Activated T-helper 17 cell treated with anti-CD3 and anti-CD28 coated beads, Interleukin-2, amount 50 U/mL, for 72 hours (primary cell): ENCODE results near the gene PRKAR2A. TPM values are rescaled to one million over a fixed set of nuclear protein-coding genes. Genes with fewer than 3 reads are reported as not detected.

Experiments used
- ATAC-seq: fragments of 150-1000 bp; cut with Tn5 transposase; replicated peaks from 2 replicates; pipeline ENCODE4 v1.10.0; 2021; ENCODE audit warnings: mild to moderate bottlenecking, moderate library complexity
- H3K27ac Mint-ChIP-seq: one replicate; pipeline ENCODE4 v1.8.0; 2022; ENCODE audit warnings: mixed read lengths
- H3K27me3 Mint-ChIP-seq: one replicate; pipeline ENCODE4 v1.8.0; 2022; ENCODE audit warnings: mixed read lengths
- H3K36me3 Mint-ChIP-seq: one replicate; pipeline ENCODE4 v1.8.0; 2022; ENCODE audit warnings: low read depth, mild to moderate bottlenecking, mixed read lengths
- H3K4me1 Mint-ChIP-seq: one replicate; pipeline ENCODE4 v1.8.0; 2022; ENCODE audit warnings: mixed read lengths
- H3K4me3 Mint-ChIP-seq: one replicate; pipeline ENCODE4 v1.8.0; 2022; ENCODE audit warnings: mild to moderate bottlenecking, mixed read lengths
- H3K9me3 Mint-ChIP-seq: one replicate; pipeline ENCODE4 v1.8.0; 2022; ENCODE audit warnings: mixed read lengths
- total RNA-seq, 2 donors: library from RNA; stranded (reverse); gene quantifications; one replicate each; pipeline ENCODE4 v1.2.3, GENCODE V29; 2022

The PRKAR2A gene
- total RNA-seq, 2 donors from 2014 or later, result 23.1 to 44.5 TPM

DNA sequence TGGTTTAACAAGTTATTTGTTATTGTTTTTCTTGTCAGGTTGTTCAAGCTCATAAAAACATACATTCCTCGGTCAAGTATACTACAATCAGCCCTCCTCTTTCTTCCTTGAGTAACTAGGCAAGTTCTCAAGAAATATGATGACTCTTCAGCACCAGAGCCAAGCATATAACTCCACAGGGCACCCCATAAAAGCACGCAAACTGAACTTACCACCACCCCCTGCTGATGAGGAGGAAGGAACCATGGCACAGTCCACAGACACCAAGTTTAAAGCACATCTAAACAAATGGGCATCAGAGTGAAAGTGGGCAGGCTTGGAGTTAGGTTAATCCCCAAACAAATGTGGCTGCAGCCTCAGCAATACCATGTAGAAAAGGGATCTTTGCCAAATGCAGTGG, 135.9 kb downstream of the PRKAR2A start:
- no peaks in the 10 kb centered on the region for H3K27me3 Mint-ChIP-seq
- peaks cover 16% of the 10 kb centered on the region for H3K4me1 Mint-ChIP-seq
- peak overlapping the region; percentile 71 for H3K27ac Mint-ChIP-seq
- peaks cover 96% of the 10 kb centered on the region for H3K36me3 Mint-ChIP-seq
- no peak for ATAC-seq
- no peak overlapping the region for H3K4me3 Mint-ChIP-seq
- no peaks in the 10 kb centered on the region for H3K9me3 Mint-ChIP-seq

DNA sequence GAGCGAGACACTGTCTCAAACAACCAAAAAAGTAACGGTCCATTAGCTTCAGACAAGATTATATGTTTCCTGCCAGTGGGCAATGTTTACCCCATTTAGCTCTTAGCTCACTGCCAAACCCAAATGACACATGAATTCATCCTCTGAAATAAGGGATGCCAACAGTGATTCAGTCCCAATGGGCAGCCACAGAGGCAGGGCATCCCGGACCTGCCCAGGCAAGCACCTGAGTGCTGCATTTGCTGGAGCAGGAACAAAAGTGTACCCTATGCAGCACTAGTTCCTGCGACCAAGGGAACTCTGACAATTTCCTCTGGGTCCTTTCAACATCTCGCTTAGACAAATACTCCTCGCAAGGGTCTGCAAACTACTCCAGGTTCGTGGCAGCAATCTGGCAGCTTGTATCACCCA, 138.6 kb downstream of the PRKAR2A start:
- H3K9me3 Mint-ChIP-seq, result no peaks in the 10 kb centered on the region
- H3K27ac Mint-ChIP-seq, result peak overlapping the region; percentile 86
- H3K36me3 Mint-ChIP-seq, result peaks cover 91% of the 10 kb centered on the region

GRCh38 chr3:48708481-48708889, 139.2 kb downstream of the PRKAR2A start:
- peak; percentile 87 for ATAC-seq
- Mint-ChIP-seq H3K36me3 (peaks cover 89% of the 10 kb centered on the region), H3K27me3 (no peaks in the 10 kb centered on the region), H3K27ac (peak overlapping the region; percentile 86), H3K4me1 (peaks cover 10% of the 10 kb centered on the region), H3K9me3 (no peaks in the 10 kb centered on the region), H3K4me3 (peak overlapping the region; percentile 38)

More for the DNA sequence above, 138.6 kb downstream of the PRKAR2A start:
- Mint-ChIP-seq H3K4me1 (peaks cover 10% of the 10 kb centered on the region), H3K4me3 (peak overlapping the region; percentile 38), H3K27me3 (no peaks in the 10 kb centered on the region)
- peak; percentile 40 for ATAC-seq

DNA sequence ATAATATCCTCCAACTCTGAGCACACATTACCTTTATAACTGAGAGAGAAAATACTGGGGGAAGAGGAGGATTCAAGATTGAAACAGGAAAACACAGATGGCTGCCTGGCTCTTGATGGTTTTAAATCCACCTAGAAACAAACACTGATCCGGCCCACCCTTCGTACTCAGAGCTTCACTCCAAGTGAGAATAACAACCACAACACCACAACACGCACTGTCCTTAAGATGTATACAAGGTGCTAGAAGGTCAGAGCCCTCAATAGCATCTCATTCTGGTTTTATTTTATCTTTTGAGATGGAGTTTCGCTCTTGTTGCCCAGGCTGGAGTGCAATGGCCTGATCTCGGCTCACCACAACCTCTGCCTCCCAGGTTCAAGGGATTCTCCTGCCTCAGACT, 140.5 kb downstream of the PRKAR2A start:
- H3K4me1 Mint-ChIP-seq, result peaks cover 17% of the 10 kb centered on the region
- H3K4me3 Mint-ChIP-seq, result no peak overlapping the region
- ATAC-seq, result no peak
- no peak overlapping the region for H3K27ac Mint-ChIP-seq
- H3K27me3 Mint-ChIP-seq, result no peaks in the 10 kb centered on the region
- peaks cover 85% of the 10 kb centered on the region for H3K36me3 Mint-ChIP-seq
- no peaks in the 10 kb centered on the region for H3K9me3 Mint-ChIP-seq

GRCh38 chr3:48702320-48702920, 145.3 kb downstream of the PRKAR2A start:
- no peak for ATAC-seq
- H3K4me3 Mint-ChIP-seq, result no peak overlapping the region
- H3K4me1 Mint-ChIP-seq, result peaks cover 17% of the 10 kb centered on the region
- no peaks in the 10 kb centered on the region for H3K9me3 Mint-ChIP-seq
- peak overlapping the region; percentile 7 for H3K27ac Mint-ChIP-seq
- H3K27me3 Mint-ChIP-seq, result no peaks in the 10 kb centered on the region
- peaks cover 61% of the 10 kb centered on the region for H3K36me3 Mint-ChIP-seq

- Mint-ChIP-seq H3K27me3 (no peaks in the 10 kb centered on the region), H3K36me3 (peaks cover 58% of the 10 kb centered on the region), H3K4me3 (no peak overlapping the region), H3K9me3 (no peaks in the 10 kb centered on the region), H3K27ac (no peak overlapping the region), H3K4me1 (peaks cover 17% of the 10 kb centered on the region)
- no peak for ATAC-seq
Observed at GRCh38 chr3:48700731-48701405, 146.8 kb downstream of the PRKAR2A start.

- Mint-ChIP-seq H3K27ac (no peak overlapping the region), H3K4me3 (no peak overlapping the region), H3K4me1 (peaks cover 17% of the 10 kb centered on the region), H3K36me3 (peaks cover 63% of the 10 kb centered on the region), H3K9me3 (no peaks in the 10 kb centered on the region), H3K27me3 (no peaks in the 10 kb centered on the region)
- ATAC-seq, result no peak
Observed at GRCh38 chr3:48698891-48699290, 148.8 kb downstream of the PRKAR2A start.

GRCh38 chr3:48697952-48698351, 149.7 kb downstream of the PRKAR2A start:
- Mint-ChIP-seq H3K27ac (no peak overlapping the region), H3K4me3 (no peak overlapping the region), H3K36me3 (peaks cover 68% of the 10 kb centered on the region), H3K9me3 (no peaks in the 10 kb centered on the region), H3K4me1 (peaks cover 17% of the 10 kb centered on the region), H3K27me3 (no peaks in the 10 kb centered on the region)
- ATAC-seq, result peak; percentile 35

DNA sequence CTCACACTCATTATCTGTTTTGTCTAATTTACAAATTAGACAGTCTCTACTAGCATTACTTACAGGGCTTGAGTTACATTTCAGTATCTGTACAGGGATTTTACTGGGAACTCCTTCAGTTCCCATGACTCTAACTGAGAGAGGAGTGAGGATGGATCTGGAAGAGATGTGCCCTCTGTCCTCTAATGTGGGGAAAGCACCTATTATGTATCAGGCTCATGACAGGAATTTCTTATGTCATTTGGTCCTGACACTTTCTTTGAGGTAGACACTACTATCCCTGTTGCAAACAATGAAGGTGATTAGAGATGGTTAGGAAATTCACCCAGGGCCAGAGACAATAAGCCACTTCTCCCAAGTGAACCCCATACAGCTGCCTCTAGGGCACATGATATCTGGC, 151.1 kb downstream of the PRKAR2A start:
- Mint-ChIP-seq H3K4me3 (no peak overlapping the region), H3K27ac (peak overlapping the region; percentile 43), H3K9me3 (no peaks in the 10 kb centered on the region), H3K27me3 (no peaks in the 10 kb centered on the region), H3K4me1 (peaks cover 10% of the 10 kb centered on the region), H3K36me3 (peaks cover 73% of the 10 kb centered on the region)
- no peak for ATAC-seq

Other genes starting within 250 kb of the PRKAR2A start
- gene UQCRC1, start 238.2 kb downstream of the PRKAR2A start, total RNA-seq, result 100 to 1,000 TPM; 177 to 269 TPM
- 1 to 10 TPM; 1.0 to 1.1 TPM for gene TMEM89, start 226.1 kb downstream of the PRKAR2A start, total RNA-seq
- 10 to 100 TPM; 34.9 to 37.6 TPM for gene SLC26A6, start 212.4 kb downstream of the PRKAR2A start, total RNA-seq
- gene CELSR3, start 185.0 kb downstream of the PRKAR2A start, total RNA-seq, result 10 to 100 TPM; 20.3 to 27.1 TPM
- 100 to 1,000 TPM in 1 of 2 donors, 10 to 100 TPM in 1; 58.0 to 110 TPM for gene NCKIPSD, start 162.0 kb downstream of the PRKAR2A start, total RNA-seq
- gene IP6K2, start 130.7 kb downstream of the PRKAR2A start, total RNA-seq, result 10 to 100 TPM; 43.4 to 51.1 TPM
- gene SLC25A20, start 51.0 kb upstream of the PRKAR2A start, total RNA-seq, result 10 to 100 TPM; 13.4 to 33.7 TPM
- 100 to 1,000 TPM; 107 to 158 TPM for gene ARIH2, start 71.0 kb upstream of the PRKAR2A start, total RNA-seq
- gene P4HTM, start 142.4 kb upstream of the PRKAR2A start, total RNA-seq, result 10 to 100 TPM; 32.2 to 44.9 TPM
- 100 to 1,000 TPM; 154 to 208 TPM for gene WDR6, start 159.5 kb upstream of the PRKAR2A start, total RNA-seq
- 10 to 100 TPM; 20.9 to 21.2 TPM for gene DALRD3, start 170.7 kb upstream of the PRKAR2A start, total RNA-seq
- gene NDUFAF3, start 174.2 kb upstream of the PRKAR2A start, total RNA-seq, result 10 to 100 TPM; 40.6 to 56.7 TPM
- gene IMPDH2, start 181.5 kb upstream of the PRKAR2A start, total RNA-seq, result 100 to 1,000 TPM; 460 to 479 TPM
- gene QRICH1, start 246.2 kb upstream of the PRKAR2A start, total RNA-seq, result 100 to 1,000 TPM; 122 to 151 TPM